RWPE2 (cell line): ENCODE results near the gene SELP.

Experiments used
- ATAC-seq: fragments of 200-7000 bp; cut with Tn5 transposase; 3 replicates; pipeline ENCODE4 v1.9.1; 2021; ENCODE audit warnings: low read depth
- DNase-seq: peaks from one replicate; pipeline ENCODE4 v3.0.0-alpha.2; 2020; ENCODE audit warnings: low spot score
- H3K27ac ChIP-seq: fragments of 450-650 bp; 2 replicates; pipeline ENCODE4 v1.5.1; 2017; ENCODE audit warnings: mild to moderate bottlenecking; ENCODE audit not compliant: poor library complexity, severe bottlenecking
- H3K27me3 ChIP-seq: fragments of 250-450 bp; sonication (Bioruptor Pico); 2 replicates; pipeline ENCODE4 v1.5.1; 2021; ENCODE audit warnings: mild to moderate bottlenecking, moderate library complexity; ENCODE audit not compliant: insufficient read depth, poor library complexity, severe bottlenecking
- H3K36me3 ChIP-seq: fragments of 250-450 bp; sonication (Bioruptor Pico); 2 replicates; pipeline ENCODE4 v1.5.1; 2020; ENCODE audit warnings: low read depth, mild to moderate bottlenecking, moderate library complexity
- H3K4me1 ChIP-seq: fragments of 250-450 bp; sonication (Bioruptor Pico); 2 replicates; pipeline ENCODE4 v1.5.1; 2021; ENCODE audit warnings: mild to moderate bottlenecking, moderate library complexity; ENCODE audit not compliant: insufficient read depth, poor library complexity, severe bottlenecking
- H3K4me3 ChIP-seq: fragments of 250-450 bp; sonication (Bioruptor Pico); 2 replicates; pipeline ENCODE4 v1.5.1; 2021; ENCODE audit warnings: mild to moderate bottlenecking, moderate library complexity; ENCODE audit not compliant: severe bottlenecking
- H3K9me3 ChIP-seq: fragments of 250-450 bp; sonication (Bioruptor Pico); 2 replicates; pipeline ENCODE4 v1.5.1; 2021; ENCODE audit warnings: mild to moderate bottlenecking, moderate library complexity; ENCODE audit not compliant: severe bottlenecking
- CTCF ChIP-seq: fragments of 450-650 bp; IDR thresholded peaks from one replicate; pipeline ENCODE4 v1.5.1; 2017; ENCODE audit warnings: mild to moderate bottlenecking, moderate library complexity; ENCODE audit not compliant: poor library complexity, severe bottlenecking

Gene SELP

GRCh38 chr1:169590932-169591331 lies 39.0 kb downstream of the SELP start:
- no peaks in the 10 kb centered on the region for H3K9me3 ChIP-seq
- H3K27ac ChIP-seq, result no peak overlapping the region
- no peak overlapping the region for H3K4me3 ChIP-seq
- H3K27me3 ChIP-seq, result no peaks in the 10 kb centered on the region
- no peak for DNase-seq
- no peak for TF ChIP-seq CTCF
- H3K36me3 ChIP-seq, result no peaks in the 10 kb centered on the region
- ATAC-seq, result no peak
- H3K4me1 ChIP-seq, result no peaks in the 10 kb centered on the region

- Histone ChIP-seq H3K27me3 (no peaks in the 10 kb centered on the region), H3K36me3 (no peaks in the 10 kb centered on the region), H3K9me3 (no peaks in the 10 kb centered on the region), H3K4me1 (peaks cover 7% of the 10 kb centered on the region), H3K4me3 (no peak overlapping the region), H3K27ac (no peak overlapping the region)
- ATAC-seq, result no peak
- TF ChIP-seq CTCF, result no peak
- no peak for DNase-seq
These were observed 41.0 kb downstream of the SELP start for GRCh38 chr1:169588785-169589485.

- DNase-seq (no peak), ATAC-seq (no peak)
- H3K27ac ChIP-seq, result no peak overlapping the region
- no peaks in the 10 kb centered on the region for H3K27me3 ChIP-seq
- no peak for TF ChIP-seq CTCF
- H3K36me3 ChIP-seq, result no peaks in the 10 kb centered on the region
- H3K9me3 ChIP-seq, result no peaks in the 10 kb centered on the region
- H3K4me1 ChIP-seq, result peaks cover 7% of the 10 kb centered on the region
- H3K4me3 ChIP-seq, result no peak overlapping the region
These were observed 41.8 kb downstream of the SELP start for GRCh38 chr1:169588112-169588511.

- Histone ChIP-seq H3K27ac (no peak within 1 kb of the TSS), H3K4me1 (peaks cover 7% of the 10 kb centered on the region), H3K4me3 (no peak within 1 kb of the TSS), H3K9me3 (no peaks in the 10 kb centered on the region), H3K36me3 (no peaks in the 10 kb centered on the region), H3K27me3 (no peaks in the 10 kb centered on the region)
- DNase-seq (peak; percentile 58), ATAC-seq (peak; percentile 93)
- peak; percentile 44 for TF ChIP-seq CTCF
These were observed 43.3 kb downstream of the SELP start, which contains the start of gene F5 for GRCh38 chr1:169586395-169587255. Gene F5, minus strand, starts transcription at chr1:169586481. Its CDS starts 95 bp downstream, at chr1:169586386.
